Measurements from ENCODE around the gene CASP5.
"Not testable (repeated sequence)": the region's sequence is repeated elsewhere in the genome, so short reads cannot be mapped to it uniquely, and the experiment has no call there.

GRCh38 chr11:105063245-105063941, 40.4 kb upstream of the CASP5 start:
- TF ChIP-seq EZH2 (IDR thresholded peaks at IDR 0.05; ENCODE audit: low read depth), result not testable (repeated sequence)
- TF ChIP-seq, protein P1, sequence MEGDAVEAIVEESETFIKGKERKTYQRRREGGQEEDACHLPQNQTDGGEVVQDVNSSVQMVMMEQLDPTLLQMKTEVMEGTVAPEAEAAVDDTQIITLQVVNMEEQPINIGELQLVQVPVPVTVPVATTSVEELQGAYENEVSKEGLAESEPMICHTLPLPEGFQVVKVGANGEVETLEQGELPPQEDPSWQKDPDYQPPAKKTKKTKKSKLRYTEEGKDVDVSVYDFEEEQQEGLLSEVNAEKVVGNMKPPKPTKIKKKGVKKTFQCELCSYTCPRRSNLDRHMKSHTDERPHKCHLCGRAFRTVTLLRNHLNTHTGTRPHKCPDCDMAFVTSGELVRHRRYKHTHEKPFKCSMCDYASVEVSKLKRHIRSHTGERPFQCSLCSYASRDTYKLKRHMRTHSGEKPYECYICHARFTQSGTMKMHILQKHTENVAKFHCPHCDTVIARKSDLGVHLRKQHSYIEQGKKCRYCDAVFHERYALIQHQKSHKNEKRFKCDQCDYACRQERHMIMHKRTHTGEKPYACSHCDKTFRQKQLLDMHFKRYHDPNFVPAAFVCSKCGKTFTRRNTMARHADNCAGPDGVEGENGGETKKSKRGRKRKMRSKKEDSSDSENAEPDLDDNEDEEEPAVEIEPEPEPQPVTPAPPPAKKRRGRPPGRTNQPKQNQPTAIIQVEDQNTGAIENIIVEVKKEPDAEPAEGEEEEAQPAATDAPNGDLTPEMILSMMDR (conservative IDR thresholded peaks at IDR 0.05), result not testable (repeated sequence)
